SJCRH30 (cell line): ENCODE data around the gene ZNF639. TPM values are rescaled to one million over a fixed set of nuclear protein-coding genes. Genes with fewer than 3 reads are reported as not detected.
A peak's percentile ranks its signal among the peaks of the same experiment; 100 is the strongest.
"Not testable (repeated sequence)": the region's sequence is repeated elsewhere in the genome, so short reads cannot be mapped to it uniquely, and the experiment has no call there.

Source experiments
- DNase-seq, 2 experiments: peaks; one replicate each; pipeline ENCODE4 v3.0.0-alpha.2; 2015 to 2020
- H3K27ac ChIP-seq: fragments of 250-450 bp; sonication (Bioruptor Pico); 2 replicates; pipeline ENCODE4 v1.5.1; 2020; ENCODE audit warnings: mild to moderate bottlenecking, moderate library complexity
- H3K27me3 ChIP-seq: fragments of 250-450 bp; sonication (Bioruptor Pico); 2 replicates; pipeline ENCODE4 v1.5.1; 2020; ENCODE audit warnings: mild to moderate bottlenecking, moderate library complexity
- H3K36me3 ChIP-seq: fragments of 250-450 bp; sonication (Bioruptor Pico); 2 replicates; pipeline ENCODE4 v1.5.1; 2020; ENCODE audit warnings: mild to moderate bottlenecking, moderate library complexity
- H3K4me1 ChIP-seq: fragments of 250-450 bp; sonication (Bioruptor Pico); 2 replicates; pipeline ENCODE4 v1.5.1; 2020; ENCODE audit warnings: mild to moderate bottlenecking, moderate library complexity
- H3K4me3 ChIP-seq: fragments of 250-450 bp; sonication (Bioruptor Pico); 2 replicates; pipeline ENCODE4 v1.5.1; 2020; ENCODE audit warnings: mild to moderate bottlenecking, moderate library complexity
- H3K9me3 ChIP-seq: fragments of 250-450 bp; sonication (Bioruptor Pico); replicated peaks from 2 replicates; pipeline ENCODE4 v1.5.1; 2020; ENCODE audit warnings: mild to moderate bottlenecking, moderate library complexity
- total RNA-seq: library from RNA; depleted of rRNA; stranded (reverse); fragments of >200 nt; shearing (Covaris generic); gene quantifications from 2 replicates; pipeline ENCODE4 v1.2.3, GENCODE V29; 2014

ZNF639 gene
- total RNA-seq, 1 experiment from 2014 or later: 59.2 TPM

- no peak for DNase-seq
- Histone ChIP-seq H3K4me1 (peaks cover 14% of the 10 kb centered on the region), H3K4me3 (no peak overlapping the region), H3K36me3 (no peaks in the 10 kb centered on the region), H3K9me3 (no peaks in the 10 kb centered on the region), H3K27me3 (no peaks in the 10 kb centered on the region), H3K27ac (no peak overlapping the region)
Measured at GRCh38 chr3:179299999-179300613, 22.7 kb upstream of the ZNF639 start.

DNA sequence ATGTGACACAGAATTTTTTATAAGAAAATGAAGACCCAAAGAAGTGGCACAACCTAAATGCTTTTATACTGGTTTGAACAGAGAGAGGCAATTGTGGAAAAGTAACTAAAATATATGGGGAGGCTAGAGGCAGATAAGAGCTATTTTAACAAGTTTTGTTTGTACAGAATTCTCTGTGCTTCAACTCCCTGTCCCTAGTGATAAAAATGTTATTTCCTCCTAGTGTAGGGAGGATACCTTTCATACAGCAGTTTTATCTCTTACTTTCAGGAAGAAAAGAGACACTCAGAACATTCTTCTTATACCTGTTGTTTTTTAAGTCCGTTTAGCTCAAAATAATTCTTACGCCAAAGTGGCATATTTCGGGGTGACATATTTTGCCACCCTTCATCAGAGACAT is 21.2 kb upstream of the ZNF639 start:
- Histone ChIP-seq H3K27me3 (no peaks in the 10 kb centered on the region), H3K36me3 (no peaks in the 10 kb centered on the region), H3K9me3 (no peaks in the 10 kb centered on the region), H3K27ac (no peak overlapping the region), H3K4me1 (peaks cover 14% of the 10 kb centered on the region), H3K4me3 (no peak overlapping the region)
- DNase-seq: no peak

DNA sequence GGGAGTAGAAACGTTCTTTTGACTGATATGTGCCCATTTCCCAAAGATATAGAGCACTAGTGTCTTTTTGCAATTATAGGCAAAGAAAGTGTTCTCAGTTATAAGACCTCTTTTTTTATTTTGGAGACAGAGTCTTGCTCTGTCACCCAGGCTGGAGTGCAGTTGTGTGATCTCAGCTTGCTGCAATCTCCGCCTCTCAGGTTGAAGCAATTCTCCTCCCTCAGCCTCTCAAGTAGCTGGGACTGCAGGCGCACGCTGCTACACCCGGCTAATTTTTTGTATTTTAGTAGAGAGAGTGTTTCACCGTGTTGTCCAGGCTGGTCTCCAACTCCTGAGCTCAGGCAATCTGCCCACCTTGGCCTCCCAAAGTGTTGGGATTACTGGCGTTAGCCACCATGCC is 20.7 kb upstream of the ZNF639 start:
- no peak for DNase-seq
- no peak overlapping the region for H3K4me3 ChIP-seq
- no peaks in the 10 kb centered on the region for H3K36me3 ChIP-seq
- no peaks in the 10 kb centered on the region for H3K9me3 ChIP-seq
- peaks cover 14% of the 10 kb centered on the region for H3K4me1 ChIP-seq
- H3K27me3 ChIP-seq: no peaks in the 10 kb centered on the region
- H3K27ac ChIP-seq: no peak overlapping the region

DNA sequence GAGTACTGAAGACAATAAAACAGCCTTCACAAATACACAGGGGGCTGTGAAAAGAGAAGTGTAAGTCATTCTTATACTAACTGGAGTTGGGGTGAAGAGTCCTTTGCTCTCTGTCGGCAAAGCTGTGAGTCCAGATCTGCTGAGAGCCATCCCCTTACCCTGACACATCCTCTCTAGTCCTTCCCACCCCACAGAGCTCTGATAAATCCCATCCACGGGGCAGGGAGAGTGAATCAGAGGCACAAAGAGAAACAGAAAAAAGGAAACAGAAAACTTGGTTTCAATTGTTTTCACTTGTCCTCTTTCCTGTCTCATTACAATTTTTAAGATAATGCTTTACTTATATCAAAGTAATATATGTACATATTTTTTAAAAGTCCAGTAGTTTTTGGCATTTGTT is 18.2 kb upstream of the ZNF639 start:
- H3K36me3 ChIP-seq: no peaks in the 10 kb centered on the region
- H3K4me3 ChIP-seq: no peak overlapping the region
- no peaks in the 10 kb centered on the region for H3K27me3 ChIP-seq
- no peaks in the 10 kb centered on the region for H3K4me1 ChIP-seq
- no peak overlapping the region for H3K27ac ChIP-seq
- no peaks in the 10 kb centered on the region for H3K9me3 ChIP-seq
- peak in 1 of 2 experiments; percentile 7 for DNase-seq

DNA sequence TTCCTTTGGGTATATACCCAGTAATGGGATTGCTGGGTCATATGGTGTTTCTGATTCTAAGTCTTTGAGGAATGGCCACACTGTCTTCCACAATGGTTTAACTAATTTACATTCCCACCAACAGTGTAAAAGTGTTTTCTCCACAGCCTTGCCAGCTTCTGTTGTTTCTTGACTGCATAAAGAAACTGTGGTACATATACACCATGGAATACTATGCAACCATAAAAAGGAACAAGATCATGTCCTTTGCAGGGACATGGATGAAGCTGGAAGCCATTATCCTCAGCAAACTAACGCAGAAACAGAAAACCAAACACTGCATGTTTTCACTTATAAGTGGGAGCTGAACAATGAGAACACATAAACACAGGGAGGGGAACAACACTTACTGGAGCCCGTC is 15.5 kb upstream of the ZNF639 start:
- not testable (repeated sequence) for H3K36me3 ChIP-seq, H3K4me1 ChIP-seq, DNase-seq, H3K27ac ChIP-seq, H3K27me3 ChIP-seq, H3K4me3 ChIP-seq, H3K9me3 ChIP-seq

- H3K36me3 ChIP-seq: no peaks in the 10 kb centered on the region
- H3K9me3 ChIP-seq: no peaks in the 10 kb centered on the region
- no peaks in the 10 kb centered on the region for H3K27me3 ChIP-seq
- no peak overlapping the region for H3K27ac ChIP-seq
- no peak overlapping the region for H3K4me3 ChIP-seq
- no peak for DNase-seq
- H3K4me1 ChIP-seq: no peaks in the 10 kb centered on the region
Measured at GRCh38 chr3:179308001-179308400, 14.8 kb upstream of the ZNF639 start.

DNA sequence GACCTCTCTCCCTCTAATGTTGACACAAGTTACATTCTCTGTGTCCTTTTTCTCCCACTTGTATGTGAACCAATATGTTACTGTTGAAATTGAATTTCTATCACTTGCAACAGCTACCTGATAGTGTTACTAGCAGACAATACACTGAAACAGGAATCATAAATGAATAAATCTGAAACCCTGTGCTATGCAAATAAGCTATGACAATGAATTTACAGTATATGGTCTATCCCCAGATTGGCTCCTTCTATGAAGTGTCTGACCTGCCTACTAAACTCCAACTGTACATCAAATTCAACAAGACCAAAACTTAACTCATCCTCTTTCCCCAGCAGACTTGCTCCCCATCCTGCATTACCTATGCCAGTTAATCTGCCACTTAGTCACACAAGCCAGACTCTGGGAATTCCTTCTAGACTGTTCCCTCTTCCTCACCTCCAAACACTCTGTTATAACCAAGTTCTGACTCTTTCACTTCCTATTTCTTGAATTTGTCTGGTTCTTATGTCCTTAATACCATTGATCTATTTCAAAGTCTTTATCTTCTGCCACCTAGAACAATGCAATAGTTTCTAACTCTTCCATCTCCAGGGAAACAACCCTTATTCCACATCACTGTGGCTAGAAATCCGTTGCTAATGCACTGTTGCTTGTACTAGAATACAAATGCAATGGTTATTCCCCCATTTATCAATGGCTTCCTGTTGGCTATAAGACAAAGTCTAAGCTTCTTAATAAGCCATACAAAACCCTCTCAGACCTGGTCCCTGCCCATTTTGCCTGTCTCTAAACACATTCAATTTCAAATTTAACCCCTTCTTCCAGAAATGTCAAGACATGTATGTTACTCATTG is 13.4 kb upstream of the ZNF639 start:
- Histone ChIP-seq H3K4me3 (no peak overlapping the region), H3K4me1 (no peaks in the 10 kb centered on the region), H3K27me3 (no peaks in the 10 kb centered on the region), H3K36me3 (no peaks in the 10 kb centered on the region), H3K9me3 (no peaks in the 10 kb centered on the region), H3K27ac (no peak overlapping the region)
- no peak for DNase-seq

- Histone ChIP-seq H3K4me3 (no peak overlapping the region), H3K27ac (no peak overlapping the region), H3K27me3 (no peaks in the 10 kb centered on the region), H3K36me3 (no peaks in the 10 kb centered on the region), H3K4me1 (peaks cover 2% of the 10 kb centered on the region; the same call in 1 of the 2 replicates), H3K9me3 (no peaks in the 10 kb centered on the region)
- DNase-seq: no peak
Measured at GRCh38 chr3:179318876-179319275, 4.0 kb upstream of the ZNF639 start.

DNA sequence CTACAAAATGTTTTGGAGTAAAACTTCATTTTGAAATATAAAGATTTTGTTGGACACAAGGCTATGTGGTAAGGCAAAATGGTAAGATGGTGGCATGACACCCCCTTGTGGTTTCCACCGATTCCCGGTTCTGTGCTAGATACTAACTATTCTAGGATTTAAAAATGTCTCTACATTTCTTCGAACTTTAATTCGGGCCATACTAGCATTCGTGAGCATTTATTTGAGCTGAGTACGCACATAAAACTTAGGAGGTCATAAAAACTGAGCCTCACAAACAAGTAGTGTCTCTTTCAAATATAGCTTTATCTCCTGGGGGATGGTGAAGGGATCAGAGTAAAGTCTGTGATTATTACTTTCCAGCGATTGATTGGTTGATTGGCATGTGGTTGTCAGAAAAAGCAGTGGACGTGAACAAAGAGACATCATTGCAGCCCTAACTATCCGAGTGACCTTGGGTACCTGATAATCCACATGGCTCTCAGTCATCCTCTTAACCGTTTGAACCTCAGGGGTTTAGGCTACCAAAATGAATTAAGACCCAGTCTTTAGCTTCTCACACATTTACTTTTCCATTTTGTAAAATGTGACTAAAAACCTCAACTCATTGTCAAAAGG is 1.1 kb upstream of the ZNF639 start:
- peak overlapping the region; percentile 85 for H3K27ac ChIP-seq
- H3K4me3 ChIP-seq: peak overlapping the region; percentile 97
- peak; percentile 27 to 61 for DNase-seq
- no peaks in the 10 kb centered on the region for H3K9me3 ChIP-seq
- H3K4me1 ChIP-seq: no peaks in the 10 kb centered on the region
- H3K27me3 ChIP-seq: no peaks in the 10 kb centered on the region
- H3K36me3 ChIP-seq: peaks cover 5% of the 10 kb centered on the region; the same call in 1 of the 2 replicates

DNA sequence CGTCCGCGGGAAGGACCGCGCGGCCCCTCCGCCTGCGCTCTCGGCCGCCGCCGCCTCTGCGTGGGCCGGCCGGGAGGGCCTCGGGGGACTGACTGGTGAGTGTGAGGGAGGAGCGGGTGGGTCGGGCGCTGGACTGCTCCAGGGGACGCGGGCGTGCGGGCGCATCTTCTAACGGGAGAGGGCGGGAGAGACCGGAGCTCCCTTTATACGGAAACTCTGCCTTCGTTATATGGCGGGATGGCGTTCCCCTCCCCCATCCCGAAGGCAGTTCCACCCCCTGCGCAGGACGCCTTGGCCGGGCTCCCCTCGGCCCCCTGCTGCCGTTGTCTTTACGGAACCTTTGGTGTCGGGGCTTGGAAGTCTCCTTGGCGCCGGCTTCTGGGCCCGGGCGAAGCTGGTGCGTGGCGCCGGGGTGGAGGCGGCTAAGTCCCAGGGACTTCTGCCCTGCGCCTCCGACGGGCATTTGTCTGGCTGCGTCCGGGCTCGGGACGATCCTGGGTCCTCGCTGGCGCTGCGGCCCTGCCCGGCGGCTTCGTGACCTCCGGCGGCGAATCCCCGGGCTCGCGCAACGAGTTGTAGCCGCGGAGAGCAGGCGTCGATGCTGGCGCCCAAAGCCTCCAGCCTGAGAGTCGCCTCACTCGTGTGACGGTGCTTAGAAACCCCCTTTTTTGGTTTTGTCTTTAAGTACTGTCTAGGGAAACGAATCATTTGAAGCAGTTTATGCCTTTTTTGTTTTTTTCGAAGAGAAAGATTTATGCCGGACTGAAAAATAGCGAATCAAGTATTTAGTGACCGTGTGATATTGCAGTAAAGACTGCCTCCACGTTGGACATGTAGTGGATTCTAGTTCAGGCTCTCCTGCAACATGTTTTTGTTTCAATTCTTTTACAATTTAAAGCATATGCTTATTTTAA is 623 bp downstream of the ZNF639 start:
- DNase-seq: peak; percentile 69 to 77
- Histone ChIP-seq H3K9me3 (no peaks in the 10 kb centered on the region), H3K4me1 (no peaks in the 10 kb centered on the region), H3K36me3 (peaks cover 18% of the 10 kb centered on the region; the same call in 1 of the 2 replicates), H3K27ac (peak overlapping the region; percentile 87), H3K4me3 (peak overlapping the region; percentile 97), H3K27me3 (no peaks in the 10 kb centered on the region)

DNA sequence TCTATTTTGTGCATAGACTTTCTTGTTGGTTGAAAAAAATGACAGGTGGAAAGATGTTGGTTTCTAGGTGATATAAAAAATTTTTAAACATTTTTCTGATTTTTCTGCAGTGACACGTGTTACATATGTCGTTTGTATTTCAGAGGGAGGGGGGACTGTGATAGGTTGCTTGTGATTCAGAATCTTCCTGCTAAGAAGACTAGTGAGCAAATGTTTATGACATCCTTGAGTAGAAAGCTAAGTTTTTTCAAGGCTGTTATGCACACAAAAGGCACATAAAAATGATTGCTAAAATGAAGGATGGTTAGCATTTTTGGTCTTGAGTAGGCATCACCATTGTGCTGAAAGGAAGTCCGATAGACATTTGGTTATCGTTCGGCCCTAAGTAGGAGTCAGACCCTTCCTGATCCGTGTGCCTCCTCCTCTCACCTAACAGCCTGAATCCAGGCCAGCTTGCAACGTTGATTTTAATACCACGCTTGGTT is 1.5 kb downstream of the ZNF639 start:
- H3K4me3 ChIP-seq: peak overlapping the region; percentile 97
- peaks cover 24% of the 10 kb centered on the region for H3K36me3 ChIP-seq
- peak in 1 of 2 experiments; percentile 26 for DNase-seq
- H3K9me3 ChIP-seq: no peaks in the 10 kb centered on the region
- no peaks in the 10 kb centered on the region for H3K4me1 ChIP-seq
- no peak overlapping the region; the same call in 1 of the 2 replicates for H3K27ac ChIP-seq
- H3K27me3 ChIP-seq: no peaks in the 10 kb centered on the region

- Histone ChIP-seq H3K36me3 (peaks cover 71% of the 10 kb centered on the region), H3K27ac (no peak overlapping the region), H3K4me1 (no peaks in the 10 kb centered on the region), H3K9me3 (no peaks in the 10 kb centered on the region), H3K4me3 (no peak overlapping the region), H3K27me3 (no peaks in the 10 kb centered on the region)
- DNase-seq: no peak
Measured at GRCh38 chr3:179330438-179330837, 7.6 kb downstream of the ZNF639 start.

GRCh38 chr3:179332240-179332639 is 9.4 kb downstream of the ZNF639 start:
- Histone ChIP-seq H3K9me3 (no peaks in the 10 kb centered on the region), H3K36me3 (peaks cover 79% of the 10 kb centered on the region), H3K27ac (no peak overlapping the region), H3K27me3 (no peaks in the 10 kb centered on the region), H3K4me3 (no peak overlapping the region), H3K4me1 (no peaks in the 10 kb centered on the region)
- DNase-seq: no peak

DNA sequence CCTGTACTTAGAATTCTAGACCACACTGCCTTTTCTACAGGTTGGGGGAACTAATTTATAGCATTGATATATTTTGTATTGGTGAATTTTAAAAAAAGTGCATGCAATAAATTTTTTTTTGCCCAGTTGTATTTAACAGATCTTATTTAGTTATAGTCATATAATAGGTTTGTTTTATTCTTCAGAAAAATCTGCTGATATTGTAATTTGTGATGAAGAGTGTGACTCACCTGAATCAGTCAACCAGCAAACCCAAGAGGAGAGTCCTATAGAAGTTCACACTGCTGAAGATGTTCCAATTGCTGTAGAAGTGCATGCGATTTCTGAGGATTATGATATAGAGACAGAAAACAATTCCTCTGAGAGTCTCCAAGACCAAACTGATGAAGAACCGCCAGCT is 10.3 kb downstream of the ZNF639 start:
- H3K27ac ChIP-seq: no peak overlapping the region
- H3K9me3 ChIP-seq: no peaks in the 10 kb centered on the region
- peaks cover 73% of the 10 kb centered on the region for H3K36me3 ChIP-seq
- no peaks in the 10 kb centered on the region for H3K27me3 ChIP-seq
- no peak for DNase-seq
- no peak overlapping the region for H3K4me3 ChIP-seq
- no peaks in the 10 kb centered on the region for H3K4me1 ChIP-seq
